Esophagus squamous epithelium (tissue), 4 donors: ENCODE measurements around the gene PLA2G7.

ENCODE experiments used
- POLR2A ChIP-seq, 4 donors: fragments of 450-650 bp; IDR thresholded peaks; one replicate each; pipeline ENCODE4 v1.6.1; 2017; ENCODE audit warnings: antibody characterized with exemption in 4 of 4, mild to moderate bottlenecking in 4 of 4, moderate library complexity in 3 of 4
- TF ChIP-seq, protein P1 (sequence below), 6 experiments: fragments of 450-650 bp in 4 of 6; fragments of 200-600 bp in 2 of 6; sonication (generic) in 2 of 6; IDR thresholded peaks; one replicate each; pipeline ENCODE4 v1.5.1; 2016 to 2019; ENCODE audit warnings: antibody characterized with exemption in 6 of 6, mild to moderate bottlenecking in 4 of 6, moderate library complexity in 4 of 6

DNA sequence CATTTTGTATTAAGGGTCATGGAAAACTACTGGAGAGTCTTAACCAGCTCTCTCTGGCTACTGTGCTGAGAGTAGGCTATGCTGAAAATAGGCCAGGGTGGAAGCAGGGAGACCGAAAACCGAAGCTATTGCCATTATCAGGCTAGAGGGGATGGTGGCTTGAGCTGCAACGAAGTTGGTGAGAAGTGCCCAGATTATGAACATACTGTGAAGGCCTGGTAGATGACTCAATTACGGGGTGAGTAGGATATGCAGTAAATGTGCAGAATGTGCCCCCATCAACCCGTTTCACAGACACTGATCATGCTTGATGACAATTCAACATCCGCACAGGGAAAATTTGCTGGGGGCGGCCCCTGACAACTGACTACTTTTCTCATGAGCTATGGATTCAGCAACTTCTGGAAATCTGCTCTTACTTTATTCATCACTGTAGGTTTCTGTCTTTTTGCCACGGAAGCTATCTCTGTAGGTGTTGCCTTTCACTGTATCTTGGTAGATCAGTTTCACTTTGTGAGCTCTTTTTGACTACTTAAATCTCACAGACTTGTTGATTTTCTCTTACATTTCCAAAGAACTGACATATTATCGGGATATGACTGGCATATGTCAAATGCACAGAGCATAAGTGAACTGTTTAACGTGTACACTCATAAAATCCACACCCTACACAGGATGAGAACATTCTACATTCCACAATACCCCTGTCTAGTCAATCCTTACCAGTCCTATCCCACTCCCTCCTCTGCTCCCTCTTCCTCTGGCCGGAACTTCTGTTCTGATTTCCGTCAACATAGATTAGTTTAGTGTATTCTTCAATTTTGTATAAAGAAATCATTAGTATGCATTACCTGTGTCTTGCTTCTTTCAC is 42.5 kb upstream of the PLA2G7 start:
- TF ChIP-seq, protein P1, sequence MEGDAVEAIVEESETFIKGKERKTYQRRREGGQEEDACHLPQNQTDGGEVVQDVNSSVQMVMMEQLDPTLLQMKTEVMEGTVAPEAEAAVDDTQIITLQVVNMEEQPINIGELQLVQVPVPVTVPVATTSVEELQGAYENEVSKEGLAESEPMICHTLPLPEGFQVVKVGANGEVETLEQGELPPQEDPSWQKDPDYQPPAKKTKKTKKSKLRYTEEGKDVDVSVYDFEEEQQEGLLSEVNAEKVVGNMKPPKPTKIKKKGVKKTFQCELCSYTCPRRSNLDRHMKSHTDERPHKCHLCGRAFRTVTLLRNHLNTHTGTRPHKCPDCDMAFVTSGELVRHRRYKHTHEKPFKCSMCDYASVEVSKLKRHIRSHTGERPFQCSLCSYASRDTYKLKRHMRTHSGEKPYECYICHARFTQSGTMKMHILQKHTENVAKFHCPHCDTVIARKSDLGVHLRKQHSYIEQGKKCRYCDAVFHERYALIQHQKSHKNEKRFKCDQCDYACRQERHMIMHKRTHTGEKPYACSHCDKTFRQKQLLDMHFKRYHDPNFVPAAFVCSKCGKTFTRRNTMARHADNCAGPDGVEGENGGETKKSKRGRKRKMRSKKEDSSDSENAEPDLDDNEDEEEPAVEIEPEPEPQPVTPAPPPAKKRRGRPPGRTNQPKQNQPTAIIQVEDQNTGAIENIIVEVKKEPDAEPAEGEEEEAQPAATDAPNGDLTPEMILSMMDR (IDR thresholded peaks at IDR 0.05), result no peak
- TF ChIP-seq POLR2A (IDR thresholded peaks at IDR 0.05), result no peak
